Inflammatory macrophage (primary cell): ENCODE results near the gene CATSPER3.

Experiments
- DNase-seq, 2 donors: peaks; one replicate each; pipeline ENCODE4 v3.0.0-alpha.2; 2020 to 2022

Gene CATSPER3

GRCh38 chr5:135011355-135012032, 43.8 kb downstream of the CATSPER3 start:
- DNase-seq, result no peak

- DNase-seq, result no peak
These were observed 44.4 kb downstream of the CATSPER3 start for GRCh38 chr5:135012033-135012588.

- DNase-seq, result no peak
These were observed 45.3 kb downstream of the CATSPER3 start for GRCh38 chr5:135012951-135013391.

GRCh38 chr5:135013445-135013844, 45.7 kb downstream of the CATSPER3 start:
- DNase-seq, result no peak

- no peak for DNase-seq
These were observed 46.4 kb downstream of the CATSPER3 start for GRCh38 chr5:135013947-135014570.

- no peak for DNase-seq
These were observed 48.2 kb downstream of the CATSPER3 start for GRCh38 chr5:135015942-135016341.

GRCh38 chr5:135016861-135017290, 49.2 kb downstream of the CATSPER3 start:
- no peak for DNase-seq

- no peak for DNase-seq
These were observed 50.8 kb downstream of the CATSPER3 start for GRCh38 chr5:135018457-135018856.

- no peak for DNase-seq
These were observed 51.6 kb downstream of the CATSPER3 start for GRCh38 chr5:135019314-135019713.

GRCh38 chr5:135020111-135020895, 52.6 kb downstream of the CATSPER3 start:
- no peak for DNase-seq

GRCh38 chr5:135024956-135025729, 57.4 kb downstream of the CATSPER3 start:
- DNase-seq, result no peak

- no peak for DNase-seq
These were observed 58.3 kb downstream of the CATSPER3 start for GRCh38 chr5:135025730-135026644.

GRCh38 chr5:135026645-135027265, 59.0 kb downstream of the CATSPER3 start:
- no peak for DNase-seq

GRCh38 chr5:135027266-135027696, 59.6 kb downstream of the CATSPER3 start:
- no peak for DNase-seq

- no peak for DNase-seq
These were observed 60.2 kb downstream of the CATSPER3 start for GRCh38 chr5:135027697-135028615.

- DNase-seq, result no peak
These were observed 61.2 kb downstream of the CATSPER3 start for GRCh38 chr5:135028791-135029476.

GRCh38 chr5:135029477-135030122, 61.9 kb downstream of the CATSPER3 start:
- DNase-seq, result no peak
